HEK293 (cell line): ENCODE data around the gene CCDC116.

ENCODE experiments used
- CTCF ChIP-seq: fragments of 450-650 bp; formaldehyde crosslinking; IDR thresholded peaks from 2 replicates; pipeline ENCODE4 v1.5.1; 2016; ENCODE audit warnings: missing biosample characterization, missing genetic modification characterization
- KLF9 ChIP-seq: fragments of 450-650 bp; formaldehyde crosslinking; IDR thresholded peaks from 2 replicates; pipeline ENCODE4 v1.5.1; 2016; ENCODE audit warnings: missing biosample characterization, missing genetic modification characterization, low read depth
- YY1 ChIP-seq: fragments of 450-650 bp; formaldehyde crosslinking; IDR thresholded peaks from 2 replicates; pipeline ENCODE4 v1.5.1; 2018; ENCODE audit warnings: missing biosample characterization, missing genetic modification characterization
- ZBTB7A ChIP-seq: fragments of 450-650 bp; formaldehyde crosslinking; IDR thresholded peaks from 2 replicates; pipeline ENCODE4 v1.5.1; 2016; ENCODE audit warnings: low read depth, missing biosample characterization, missing genetic modification characterization
- ZNF513 ChIP-seq: fragments of 450-650 bp; IDR thresholded peaks from 2 replicates; pipeline ENCODE4 v1.5.1; 2018; ENCODE audit warnings: missing biosample characterization, missing genetic modification characterization
- ZNF747 ChIP-seq: fragments of 450-650 bp; formaldehyde crosslinking; IDR thresholded peaks from 2 replicates; pipeline ENCODE4 v1.5.1; 2016; ENCODE audit warnings: missing biosample characterization, missing genetic modification characterization
- ZNF791 ChIP-seq: fragments of 450-650 bp; formaldehyde crosslinking; IDR thresholded peaks from 2 replicates; pipeline ENCODE4 v1.5.1; 2016; ENCODE audit warnings: missing biosample characterization, missing genetic modification characterization

- TF ChIP-seq ZBTB7A (no peak), CTCF (tag by site-specific recombination) (no peak), ZNF513 (tag by site-specific recombination) (no peak), YY1 (tag by site-specific recombination) (no peak), ZNF791 (tag by site-specific recombination) (no peak), KLF9 (tag by site-specific recombination) (no peak), ZNF747 (tag by site-specific recombination) (no peak)
Measured at GRCh38 chr22:21606775-21607174, 25.8 kb upstream of the CCDC116 start.
